Coronary artery (tissue), 2 donors: ENCODE data around the gene SEMA4D.
"Not testable (repeated sequence)": the region's sequence is repeated elsewhere in the genome, so short reads cannot be mapped to it uniquely, and the experiment has no call there.

ENCODE experiments used
- DNase-seq: peaks from one replicate; pipeline ENCODE4 v3.0.0-alpha.2; 2017; ENCODE audit warnings: low spot score
- H3K27ac ChIP-seq, 2 donors: fragments of 200-600 bp; sonication (generic); one replicate each; pipeline ENCODE4 v1.5.1; 2016 to 2019
- H3K4me3 ChIP-seq: fragments of 200-600 bp; sonication (generic); 2 replicates; pipeline ENCODE4 v1.5.1; 2016; ENCODE audit warnings: mild to moderate bottlenecking, moderate library complexity
- TF ChIP-seq, protein P1 (sequence below): fragments of 200-600 bp; sonication (generic); IDR thresholded peaks from one replicate; pipeline ENCODE4 v1.5.1; 2019; ENCODE audit warnings: antibody characterized with exemption

SEMA4D gene

GRCh38 chr9:89482901-89483361 lies 15.0 kb downstream of the SEMA4D start:
- Histone ChIP-seq H3K4me3 (no peak overlapping the region), H3K27ac (no peak overlapping the region)
- peak; percentile 47 for DNase-seq
- TF ChIP-seq, protein P1, sequence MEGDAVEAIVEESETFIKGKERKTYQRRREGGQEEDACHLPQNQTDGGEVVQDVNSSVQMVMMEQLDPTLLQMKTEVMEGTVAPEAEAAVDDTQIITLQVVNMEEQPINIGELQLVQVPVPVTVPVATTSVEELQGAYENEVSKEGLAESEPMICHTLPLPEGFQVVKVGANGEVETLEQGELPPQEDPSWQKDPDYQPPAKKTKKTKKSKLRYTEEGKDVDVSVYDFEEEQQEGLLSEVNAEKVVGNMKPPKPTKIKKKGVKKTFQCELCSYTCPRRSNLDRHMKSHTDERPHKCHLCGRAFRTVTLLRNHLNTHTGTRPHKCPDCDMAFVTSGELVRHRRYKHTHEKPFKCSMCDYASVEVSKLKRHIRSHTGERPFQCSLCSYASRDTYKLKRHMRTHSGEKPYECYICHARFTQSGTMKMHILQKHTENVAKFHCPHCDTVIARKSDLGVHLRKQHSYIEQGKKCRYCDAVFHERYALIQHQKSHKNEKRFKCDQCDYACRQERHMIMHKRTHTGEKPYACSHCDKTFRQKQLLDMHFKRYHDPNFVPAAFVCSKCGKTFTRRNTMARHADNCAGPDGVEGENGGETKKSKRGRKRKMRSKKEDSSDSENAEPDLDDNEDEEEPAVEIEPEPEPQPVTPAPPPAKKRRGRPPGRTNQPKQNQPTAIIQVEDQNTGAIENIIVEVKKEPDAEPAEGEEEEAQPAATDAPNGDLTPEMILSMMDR = no peak

GRCh38 chr9:89482056-89482851 lies 15.7 kb downstream of the SEMA4D start:
- DNase-seq = peak; percentile 11
- H3K27ac ChIP-seq = no peak overlapping the region
- TF ChIP-seq, protein P1 = no peak
- H3K4me3 ChIP-seq = no peak overlapping the region

GRCh38 chr9:89481538-89481915 lies 16.4 kb downstream of the SEMA4D start:
- no peak overlapping the region for H3K27ac ChIP-seq
- DNase-seq = no peak
- H3K4me3 ChIP-seq = no peak overlapping the region
- TF ChIP-seq, protein P1 = no peak

- DNase-seq = no peak
- Histone ChIP-seq H3K27ac (no peak overlapping the region), H3K4me3 (no peak overlapping the region)
- TF ChIP-seq, protein P1 = no peak
These were observed 16.9 kb downstream of the SEMA4D start for GRCh38 chr9:89480825-89481537.

DNA sequence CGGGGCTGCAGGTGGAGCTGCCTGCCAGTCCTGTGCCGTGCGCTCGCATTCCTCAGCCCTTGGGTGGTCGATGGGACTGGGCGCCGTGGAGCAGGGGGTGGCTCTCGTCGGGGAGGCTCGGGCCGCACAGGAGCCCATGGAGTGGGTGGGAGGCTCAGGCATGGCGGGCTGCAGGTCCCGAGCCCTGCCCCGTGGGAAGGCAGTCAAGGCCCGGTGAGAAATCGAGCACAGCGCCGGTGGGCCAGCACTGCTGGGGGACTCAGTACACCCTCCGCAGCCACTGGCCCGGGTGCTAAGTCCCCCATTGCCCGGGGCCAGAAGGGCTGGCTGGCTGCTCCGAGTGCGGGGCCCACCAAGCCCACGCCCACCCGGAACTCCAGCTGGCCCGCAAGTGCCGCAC lies 17.5 kb downstream of the SEMA4D start:
- DNase-seq, H3K4me3 ChIP-seq, H3K27ac ChIP-seq: not testable (repeated sequence)

DNA sequence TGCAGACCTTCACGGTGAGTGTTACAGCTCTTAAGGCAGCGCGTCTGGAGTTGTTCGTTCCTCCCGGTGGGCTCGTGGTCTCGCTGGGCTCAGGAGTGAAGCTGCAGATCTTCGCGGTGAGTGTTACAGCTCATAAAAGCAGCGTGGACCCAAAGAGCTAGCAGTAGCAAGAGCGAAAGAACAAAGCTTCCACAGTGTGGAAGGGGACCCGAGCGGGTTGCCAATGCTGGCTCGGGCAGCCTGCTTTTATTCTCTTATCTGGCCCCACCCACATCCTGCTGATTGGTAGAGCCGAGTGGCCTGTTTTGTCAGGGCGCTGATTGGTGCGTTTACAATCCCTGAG lies 18.3 kb downstream of the SEMA4D start:
- not testable (repeated sequence) for H3K4me3 ChIP-seq, DNase-seq, H3K27ac ChIP-seq

GRCh38 chr9:89478821-89479668 lies 18.9 kb downstream of the SEMA4D start:
- TF ChIP-seq, protein P1 = no peak

More at GRCh38 chr9:89478821-89479668, 18.9 kb downstream of the SEMA4D start:
- H3K27ac ChIP-seq = no peak overlapping the region
- H3K4me3 ChIP-seq = no peak overlapping the region
- DNase-seq = peak; percentile 31
